K562 (cell line): ENCODE results near the gene ALS2CL. TPM values are rescaled to one million over a fixed set of nuclear protein-coding genes. Genes with fewer than 3 reads are reported as not detected.

ENCODE experiments used
- ATAC-seq: fragments of 200-7000 bp; cut with Tn5 transposase; 3 replicates; pipeline ENCODE4 v1.9.1; 2020; ENCODE audit warnings: moderate library complexity
- BruUV-seq: library from RNA; stranded (reverse); fragments of 400-500 nt; replicated peaks from 2 replicates; lab custom pipeline; 2021; lab: Mats Ljungman, UMichigan
- CTCF ChIA-PET: fragments of 300-600 bp; formaldehyde crosslinking; extraction: SDS; loops from one replicate; lab custom pipeline; 2021; ENCODE audit warnings: low intra/inter-chr PET ratio; lab: Yijun Ruan, JAX
- POLR2A ChIA-PET: fragments of 300-600, 350-650 bp; sonication (Branson Sonifier 250); formaldehyde crosslinking; extraction: SDS; loops from one replicate; lab custom pipeline; 2021; ENCODE audit warnings: antibody characterized with exemption, inconsistent platforms; lab: Yijun Ruan, JAX
- DNase-seq, 4 experiments: peaks; one replicate each; pipeline versions ENCODE4 v3.0.0 to v3.0.0-alpha.2; 2011 to 2018; ENCODE audit warnings: low spot score in 3 of 4, mixed read lengths in 3 of 4; ENCODE audit errors: extremely low read depth in 1 of 4
- FAIRE-seq: peaks from 2 replicates; lab custom pipeline; 2011; peaks lifted over from hg19 to GRCh38; lab: Jason Lieb, UNC
- H2AFZ ChIP-seq: 2 replicates; pipeline ENCODE4 v1.6.0; 2011; ENCODE audit warnings: low read depth, low read length, control low read depth, inconsistent platforms
- H3K27ac ChIP-seq: fragments of 200-600 bp; 3 replicates; pipeline ENCODE4 v1.8.0; 2011; ENCODE audit warnings: low read depth, mild to moderate bottlenecking, control low read depth, inconsistent platforms, low read length, moderate library complexity, mixed read lengths; ENCODE audit errors: extremely low read depth
- H3K27me3 ChIP-seq, 2 experiments: fragments of 300-600 bp in 1 of 2; 2 replicates in 1 of 2; 3 replicates in 1 of 2; pipeline versions ENCODE4 v1.6.0 to v1.8.0; 2011; ENCODE audit warnings: inconsistent platforms in 2 of 2, low read length in 2 of 2, mild to moderate bottlenecking in 1 of 2, mixed read lengths in 1 of 2, moderate library complexity in 1 of 2; ENCODE audit not compliant: control insufficient read depth in 2 of 2, insufficient read depth in 2 of 2
- H3K36me3 ChIP-seq: fragments of 300-600 bp; 3 replicates; pipeline ENCODE4 v1.8.0; 2011; ENCODE audit warnings: mild to moderate bottlenecking, low read length, inconsistent platforms; ENCODE audit not compliant: control insufficient read depth, insufficient read depth
- H3K4me1 ChIP-seq, 2 experiments: fragments of 200-600 bp in 1 of 2; replicated peaks in 1 of 2; 2 replicates in 1 of 2; 3 replicates in 1 of 2; pipeline versions ENCODE4 v1.5.1 to v1.8.0; 2011; ENCODE audit warnings: inconsistent platforms in 2 of 2, low read length in 2 of 2, mild to moderate bottlenecking in 1 of 2, mixed read lengths in 1 of 2, moderate library complexity in 1 of 2; ENCODE audit not compliant: control insufficient read depth in 2 of 2, insufficient read depth in 2 of 2
- H3K4me2 ChIP-seq: 2 replicates; pipeline ENCODE4 v1.6.1; 2011; ENCODE audit warnings: low read length, control low read depth, inconsistent platforms, mixed read lengths; ENCODE audit not compliant: insufficient read depth
- H3K4me3 ChIP-seq: fragments of 200-600 bp; sonication (generic), shearing (Covaris generic); 2 replicates; pipeline ENCODE4 v1.5.1; 2016; ENCODE audit warnings: control low read depth, inconsistent platforms
- H3K79me2 ChIP-seq: fragments of 200-600 bp; 3 replicates; pipeline ENCODE4 v1.8.0; 2011; ENCODE audit warnings: low read length, inconsistent platforms; ENCODE audit not compliant: control insufficient read depth, insufficient read depth
- H3K9ac ChIP-seq, 2 experiments: 2 replicates each; pipeline versions ENCODE4 v1.6.0 to v1.6.1; 2011; ENCODE audit warnings: low read depth in 2 of 2, low read length in 2 of 2, control low read depth in 1 of 2, inconsistent platforms in 1 of 2, mild to moderate bottlenecking in 1 of 2, mixed read lengths in 1 of 2; ENCODE audit not compliant: insufficient read depth in 1 of 2
- H3K9me1 ChIP-seq: one replicate; pipeline ENCODE4 v1.6.0; 2011; ENCODE audit warnings: inconsistent platforms, mild to moderate bottlenecking, low read length, moderate library complexity; ENCODE audit not compliant: control insufficient read depth, insufficient read depth
- H3K9me3 ChIP-seq: replicated peaks from 2 replicates; pipeline ENCODE4 v1.5.1; 2011; ENCODE audit warnings: low read depth, low read length, inconsistent platforms; ENCODE audit not compliant: control insufficient read depth, insufficient read depth
- H4K20me1 ChIP-seq: replicated peaks from 2 replicates; pipeline ENCODE4 v1.6.1; 2011; ENCODE audit warnings: low read length, inconsistent platforms, mixed read lengths; ENCODE audit not compliant: control insufficient read depth, insufficient read depth
- BHLHE40 ChIP-seq: IDR thresholded peaks from 2 replicates; pipeline ENCODE4 v1.6.1; 2011; ENCODE audit warnings: low read length, improper control_type of control experiment
- CBX3 ChIP-seq, 2 experiments: IDR thresholded peaks; 1 replicate in 1 of 2; 2 replicates in 1 of 2; pipeline ENCODE4 v1.6.1; 2012; ENCODE audit warnings: inconsistent platforms in 2 of 2, low read length in 2 of 2, borderline replicate concordance in 1 of 2, control low read depth in 1 of 2
- MEF2A ChIP-seq: IDR thresholded peaks from 2 replicates; pipeline ENCODE4 v1.6.1; 2011; ENCODE audit warnings: low read depth, mild to moderate bottlenecking, low read length, moderate library complexity; ENCODE audit not compliant: control insufficient read depth
- RHOXF2B ChIP-seq: fragments of 250-450 bp; sonication (Bioruptor Pico); conservative IDR thresholded peaks from 2 replicates; pipeline ENCODE4 v1.5.1; 2021
- SMARCC2 ChIP-seq: fragments of 450-650 bp; IDR thresholded peaks from 2 replicates; pipeline ENCODE4 v1.6.1; 2017; ENCODE audit warnings: antibody characterized with exemption, moderate library complexity, mild to moderate bottlenecking, low read depth
- SP2 ChIP-seq: IDR thresholded peaks from 2 replicates; pipeline ENCODE4 v1.6.1; 2011; ENCODE audit warnings: mild to moderate bottlenecking, low read depth, low read length, moderate library complexity; ENCODE audit not compliant: poor library complexity, severe bottlenecking; ENCODE audit errors: extremely low read depth
- ZNF707 ChIP-seq: fragments of 250-450 bp; sonication (Bioruptor Pico); conservative IDR thresholded peaks from 2 replicates; pipeline ENCODE4 v1.8.0; 2022; ENCODE audit warnings: inconsistent platforms, mild to moderate bottlenecking, moderate library complexity
- ZNF75A ChIP-seq: fragments of 450-650 bp; formaldehyde crosslinking; IDR thresholded peaks from 2 replicates; pipeline ENCODE4 v1.4.0; 2020; ENCODE audit warnings: mild to moderate bottlenecking
- WGBS: fragments of 100-300 bp; shearing (Covaris generic); methylation state at CpG from one replicate; pipeline ENCODE4 v1.1.6; 2016; ENCODE audit warnings: low coverage, mixed read lengths; ENCODE audit not compliant: insufficient coverage; ENCODE audit errors: missing lambda C conversion rate; 5-methylcytosine and 5-hydroxymethylcytosine counted together
- in situ Hi-C: fragments of 300-500 bp; cut with MboI; formaldehyde crosslinking; loops from 4 replicates; pipeline ENCODE4 v1.15.0; 2018; ENCODE audit warnings: inconsistent platforms, mixed read lengths
- intact Hi-C: fragments of 100-400 bp; cut with micrococcal nuclease; formaldehyde crosslinking; loops from 2 replicates; pipeline ENCODE4 v1.14.2; 2022
- polyA plus RNA-seq, 8 experiments: library from polyadenylated mRNA; depleted of rRNA in 4 of 8; stranded (reverse) in 5 of 8; unstranded in 3 of 8; fragments of >200 nt; fragmentation: Nextera tagmentation in 2 of 8; fragmentation: Illumina TruSeq in 1 of 8; extraction: Ambion mirVana in 2 of 8; extraction: Trizol in 1 of 8; gene quantifications; 2 replicates each; pipeline versions ENCODE4 v1.2.1 to v1.2.3, GENCODE V29; 2011 to 2014; ENCODE audit warnings: inconsistent platforms in 1 of 8, missing spikeins in 1 of 8
- total RNA-seq, 7 experiments: library from RNA; depleted of rRNA in 6 of 7; stranded (reverse); fragments of >200 nt in 6 of 7; fragmentation: Illumina TruSeq in 2 of 7; extraction: Trizol in 2 of 7; gene quantifications; 2 replicates each; pipeline versions ENCODE4 v1.2.1 to v1.2.3, GENCODE V29; 2011 to 2021; ENCODE audit warnings: low replicate concordance in 1 of 7
- TF ChIP-seq, protein P1 (sequence below): sonication (generic); formaldehyde crosslinking; IDR thresholded peaks from 2 replicates; pipeline ENCODE4 v1.8.1; 2022; ENCODE audit warnings: missing genetic modification reagents
- TF ChIP-seq, protein P2 (sequence below), 2 experiments: fragments of 250-450 bp in 1 of 2; fragments of 450-650 bp in 1 of 2; sonication (Bioruptor Pico) in 1 of 2; IDR thresholded peaks; 2 replicates each; pipeline versions ENCODE4 v1.6.1 to v1.8.0; 2016 to 2021; ENCODE audit warnings: mild to moderate bottlenecking in 2 of 2, moderate library complexity in 2 of 2, missing compliant biosample characterization in 1 of 2, missing genetic modification characterization in 1 of 2
- TF ChIP-seq, protein P3 (sequence below), 2 experiments: fragments of 200-800 bp in 1 of 2; sonication (Bioruptor generic) in 1 of 2; sonication (generic) in 1 of 2; formaldehyde crosslinking in 1 of 2; IDR thresholded peaks in 1 of 2; conservative IDR thresholded peaks in 1 of 2; 2 replicates each; pipeline versions ENCODE4 v1.5.0 to v1.6.1; 2016 to 2020; ENCODE audit warnings: missing compliant biosample characterization in 1 of 2, missing genetic modification characterization in 1 of 2, missing genetic modification reagents in 1 of 2

ALS2CL gene
- total and polyA plus RNA-seq, 9 of the 15 experiments (the other 6 are each of a cell fraction or from before 2014, with no cell fraction given): 0.03 to 0.13 (median 0.05) TPM; not detected in 3

DNA sequence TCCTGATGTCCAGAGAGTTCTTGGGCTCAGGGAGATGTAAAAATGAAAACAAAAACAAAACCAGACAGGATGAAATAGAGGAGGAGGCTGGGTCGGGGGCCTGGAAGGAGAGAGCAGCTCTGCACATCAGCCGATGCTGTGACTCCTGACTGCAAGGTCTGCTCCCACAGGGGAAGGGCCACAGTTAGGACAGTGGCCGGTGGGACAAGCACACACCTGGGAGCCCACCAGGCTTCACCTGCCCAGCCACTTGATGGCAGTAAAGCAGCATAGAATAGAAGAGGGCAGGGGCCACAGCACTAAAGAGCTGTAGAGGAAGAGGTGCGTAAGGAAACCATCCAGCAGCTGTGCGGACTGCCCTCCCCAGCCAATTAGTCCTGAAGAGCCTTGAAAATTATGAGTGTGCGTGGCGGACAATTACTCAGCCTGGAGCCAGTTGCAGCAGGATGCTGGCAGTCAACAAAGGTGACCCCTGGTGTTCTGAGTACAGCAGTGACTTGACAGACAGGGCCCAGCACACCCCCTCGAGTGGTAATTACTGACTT is 29.8 kb downstream of the ALS2CL start (continued):
- TF ChIP-seq ZNF75A (CRISPR knock-in tag): no peak
- TF ChIP-seq, all 486 proteins: peak for 5

DNA sequence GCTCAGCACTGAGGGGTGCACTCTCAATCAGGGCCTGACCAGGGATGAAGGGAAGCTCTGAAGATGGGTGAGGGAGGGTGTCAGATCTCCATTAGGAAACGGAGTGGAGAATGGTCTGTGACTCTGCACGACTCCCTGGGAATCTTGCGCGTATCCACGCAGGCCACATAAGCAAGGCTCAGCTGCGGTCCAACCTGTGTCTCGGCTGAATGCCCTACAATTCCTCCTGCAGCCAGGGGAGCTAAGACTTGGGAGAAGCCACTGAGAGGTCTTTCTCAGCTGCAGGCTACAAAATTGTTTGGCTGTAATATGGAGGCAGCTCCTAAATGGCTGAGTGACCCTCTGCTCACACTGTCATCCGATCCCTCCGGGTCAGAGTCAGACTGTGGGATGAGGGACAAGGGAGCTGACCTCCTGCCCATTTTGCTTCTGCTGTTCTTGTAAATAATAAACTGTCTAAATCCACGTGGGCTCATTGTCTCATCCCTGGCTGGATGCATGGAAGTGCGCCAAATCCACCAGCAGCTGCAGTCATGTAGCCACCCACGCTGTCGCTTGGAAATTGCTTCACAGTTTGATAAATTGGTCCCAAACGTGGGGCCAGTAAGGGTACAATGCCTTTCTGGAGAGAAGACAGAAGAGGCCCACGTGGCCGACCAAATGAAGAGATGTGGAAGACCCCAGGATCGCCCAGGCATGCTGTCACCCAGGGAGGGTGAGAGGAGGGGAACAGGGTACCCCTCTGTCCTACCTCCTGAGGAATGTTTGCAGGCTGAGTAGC is 30.5 kb downstream of the ALS2CL start:
- H3K9me3 ChIP-seq: no peaks in the 10 kb centered on the region
- H3K4me1 ChIP-seq: no peaks in the 10 kb centered on the region
- ChIA-PET POLR2A (interaction anchor here (1.0 kb wide), 1 partner anchor 9 kb away, joined by 5 read pairs; no protein-coding TSS in a partner anchor), CTCF (no interaction called here)
- peaks cover 18 to 95% of the 10 kb centered on the region in 2 experiments for H3K27me3 ChIP-seq
- whole genome bisulfite sequencing: 11% methylated on average over 17 of the region's 17 CpGs
- no TSS peak for BruUV-seq
- FAIRE-seq (no peak), DNase-seq (no peak), ATAC-seq (no peak)
- no peak overlapping the region for H2AFZ ChIP-seq
- no peaks in the 10 kb centered on the region for H3K36me3 ChIP-seq
- in situ Hi-C loops: no loop called here
- no peaks in the 10 kb centered on the region for H3K9me1 ChIP-seq
- H4K20me1 ChIP-seq: peaks cover 11% of the 10 kb centered on the region; the same call in 1 of the 2 replicates
- no peak overlapping the region for H3K27ac ChIP-seq
- 0 out of 4 replicates have a peak overlapping the region, but pooled peaks of 1 of the 2 experiments have one; percentile 40 for H3K9ac ChIP-seq
- intact Hi-C loops: no loop called here
- TF ChIP-seq MEF2A (no peak), RHOXF2B (CRISPR knock-in tag) (no peak), BHLHE40 (no peak), SMARCC2 (no peak), CBX3 (IDR thresholded peaks at IDR 0.05; ENCODE audit: borderline replicate concordance in 1 of 2, low read length in 2 of 2) (no peak), SP2 (no peak), ZNF707 (CRISPR knock-in tag) (no peak)
- TF ChIP-seq, protein P1, sequence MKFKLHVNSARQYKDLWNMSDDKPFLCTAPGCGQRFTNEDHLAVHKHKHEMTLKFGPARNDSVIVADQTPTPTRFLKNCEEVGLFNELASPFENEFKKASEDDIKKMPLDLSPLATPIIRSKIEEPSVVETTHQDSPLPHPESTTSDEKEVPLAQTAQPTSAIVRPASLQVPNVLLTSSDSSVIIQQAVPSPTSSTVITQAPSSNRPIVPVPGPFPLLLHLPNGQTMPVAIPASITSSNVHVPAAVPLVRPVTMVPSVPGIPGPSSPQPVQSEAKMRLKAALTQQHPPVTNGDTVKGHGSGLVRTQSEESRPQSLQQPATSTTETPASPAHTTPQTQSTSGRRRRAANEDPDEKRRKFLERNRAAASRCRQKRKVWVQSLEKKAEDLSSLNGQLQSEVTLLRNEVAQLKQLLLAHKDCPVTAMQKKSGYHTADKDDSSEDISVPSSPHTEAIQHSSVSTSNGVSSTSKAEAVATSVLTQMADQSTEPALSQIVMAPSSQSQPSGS (CRISPR knock-in tag): no peak
- TF ChIP-seq, protein P2, sequence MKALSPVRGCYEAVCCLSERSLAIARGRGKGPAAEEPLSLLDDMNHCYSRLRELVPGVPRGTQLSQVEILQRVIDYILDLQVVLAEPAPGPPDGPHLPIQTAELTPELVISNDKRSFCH (CRISPR knock-in tag; IDR thresholded peaks at IDR 0.05): no peak
- TF ChIP-seq, protein P2 (tag; IDR thresholded peaks at IDR 0.05): no peak
- TF ChIP-seq, protein P3, sequence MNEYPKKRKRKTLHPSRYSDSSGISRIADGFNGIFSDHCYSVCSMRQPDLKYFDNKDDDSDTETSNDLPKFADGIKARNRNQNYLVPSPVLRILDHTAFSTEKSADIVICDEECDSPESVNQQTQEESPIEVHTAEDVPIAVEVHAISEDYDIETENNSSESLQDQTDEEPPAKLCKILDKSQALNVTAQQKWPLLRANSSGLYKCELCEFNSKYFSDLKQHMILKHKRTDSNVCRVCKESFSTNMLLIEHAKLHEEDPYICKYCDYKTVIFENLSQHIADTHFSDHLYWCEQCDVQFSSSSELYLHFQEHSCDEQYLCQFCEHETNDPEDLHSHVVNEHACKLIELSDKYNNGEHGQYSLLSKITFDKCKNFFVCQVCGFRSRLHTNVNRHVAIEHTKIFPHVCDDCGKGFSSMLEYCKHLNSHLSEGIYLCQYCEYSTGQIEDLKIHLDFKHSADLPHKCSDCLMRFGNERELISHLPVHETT (CRISPR knock-in tag; conservative IDR thresholded peaks at IDR 0.05 in 1 of 2, IDR thresholded peaks at IDR 0.05 in 1 of 2): no peak
- no peak overlapping the region for H3K4me3 ChIP-seq
- H3K79me2 ChIP-seq: no peaks in the 10 kb centered on the region
- H3K4me2 ChIP-seq: no peak overlapping the region
